CD4-positive, alpha-beta T cell treated with Interleukin-4 for 4 hours (primary cell): ENCODE data around the gene RPS6KB2.
"Not testable (repeated sequence)": the region's sequence is repeated elsewhere in the genome, so short reads cannot be mapped to it uniquely, and the experiment has no call there.

Experiments
- DNase-seq: peaks from one replicate; pipeline ENCODE4 v3.0.0-alpha.2; 2020

Gene RPS6KB2

GRCh38 chr11:67448220-67448609, 19.9 kb downstream of the RPS6KB2 start:
- no peak for DNase-seq

DNA sequence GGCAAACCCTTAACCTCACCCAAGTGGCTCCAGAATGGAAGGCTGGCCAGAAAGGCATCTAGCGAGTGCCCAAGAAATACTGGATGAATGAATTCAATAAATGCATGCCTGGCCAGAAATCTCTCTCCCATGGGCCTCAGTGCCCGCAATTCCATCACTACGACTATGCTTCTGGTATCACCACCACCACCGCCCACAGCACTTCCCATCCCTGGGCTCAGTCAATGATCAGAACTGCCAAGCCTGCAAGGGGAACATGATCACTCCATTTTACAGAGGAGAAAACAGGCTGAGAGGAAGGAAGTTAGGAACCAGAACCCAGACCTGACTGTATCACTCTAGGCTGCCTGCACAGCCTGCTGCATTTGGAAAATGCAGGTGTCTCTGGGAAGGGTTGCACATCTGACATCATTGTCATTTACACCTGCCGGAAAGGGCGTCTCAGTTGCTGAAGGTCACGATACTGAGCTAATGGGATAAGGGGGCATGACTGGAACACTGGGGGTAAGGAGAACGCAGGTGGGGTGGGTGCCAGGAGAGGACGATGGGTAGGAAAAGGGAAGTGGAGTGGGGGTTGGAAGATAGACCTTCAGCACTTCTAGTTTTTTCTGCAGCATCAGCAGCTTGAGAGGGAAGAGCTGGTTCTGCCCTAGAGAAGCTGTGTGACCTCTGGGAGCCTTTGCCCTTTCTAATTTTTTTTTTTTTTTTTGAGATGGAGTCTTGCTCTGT, 21.0 kb downstream of the RPS6KB2 start:
- DNase-seq: no peak

GRCh38 chr11:67450796-67451657, 22.7 kb downstream of the RPS6KB2 start:
- no peak for DNase-seq

DNA sequence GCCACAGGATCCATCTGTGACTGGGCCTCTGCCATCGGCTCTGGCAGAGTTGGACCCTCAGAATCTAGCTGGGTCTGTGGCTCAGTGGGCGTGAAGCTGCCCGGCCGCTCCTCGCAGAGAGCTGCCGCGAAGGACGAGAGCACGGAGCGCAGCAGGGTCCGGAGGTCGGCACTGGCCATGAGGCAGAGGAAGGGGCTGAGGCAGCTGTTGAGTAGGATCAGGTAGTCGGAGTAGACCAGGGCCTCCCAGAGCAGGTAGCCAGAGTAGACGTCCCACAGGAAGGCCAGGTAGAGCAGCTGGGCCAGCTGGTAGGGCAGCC, 23.3 kb downstream of the RPS6KB2 start:
- DNase-seq: no peak

- DNase-seq: no peak
Measured at GRCh38 chr11:67452141-67452952, 24.1 kb downstream of the RPS6KB2 start, which contains the start of gene GPR152. Gene GPR152, minus strand, starts transcription at chr11:67452729. Its CDS starts 5 bp downstream, at chr11:67452724.

DNA sequence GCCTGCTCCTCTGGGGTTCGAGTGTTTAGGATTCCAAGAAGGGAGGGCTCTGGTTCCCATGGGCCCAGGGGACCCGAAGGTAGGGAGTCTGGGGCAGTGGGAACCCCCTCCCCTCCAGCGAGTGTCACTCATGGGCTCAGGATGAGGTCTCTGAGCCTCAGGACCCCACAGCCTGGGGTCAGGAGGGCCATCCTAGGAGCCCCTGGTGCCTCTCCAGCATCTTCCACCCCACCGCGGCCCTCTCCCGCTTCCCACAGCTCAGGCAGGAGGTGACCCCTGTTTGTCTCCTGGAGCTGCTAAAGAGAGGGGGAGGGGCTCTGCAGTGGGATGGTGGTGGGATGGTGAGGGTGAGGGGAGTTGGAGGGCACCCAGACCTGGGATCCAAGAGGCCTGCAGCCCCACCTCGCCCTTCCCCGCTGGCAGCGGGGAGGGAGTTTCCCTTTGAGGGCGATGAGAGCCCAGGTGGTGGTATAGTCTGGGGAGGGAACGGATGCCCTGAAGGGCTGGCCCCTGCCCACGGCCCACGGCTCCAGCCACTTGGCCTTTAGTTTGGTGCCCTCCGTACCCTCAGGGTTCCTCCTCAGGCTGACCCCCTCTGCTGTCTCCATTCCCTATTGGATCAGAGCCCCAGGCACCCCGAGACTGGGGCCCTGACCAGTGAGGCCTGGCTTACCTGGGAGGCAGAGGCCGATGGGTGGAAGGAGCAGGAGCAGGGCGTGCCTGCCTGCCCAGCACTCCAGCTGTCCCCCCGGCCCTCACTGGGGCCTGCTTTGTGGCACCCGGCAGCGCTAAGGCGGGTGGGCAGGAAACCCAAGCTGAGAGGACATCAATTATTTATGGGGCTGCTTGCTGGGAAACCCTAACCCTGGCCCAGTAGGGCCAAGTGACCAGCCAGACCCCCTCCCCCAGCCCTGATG, 25.8 kb downstream of the RPS6KB2 start:
- DNase-seq: no peak

GRCh38 chr11:67455054-67455453, 26.8 kb downstream of the RPS6KB2 start, which contains the start of gene CABP4:
Gene CABP4, plus strand, starts transcription at chr11:67455354. Its CDS starts 70 bp downstream, at chr11:67455424.
- DNase-seq: no peak

DNA sequence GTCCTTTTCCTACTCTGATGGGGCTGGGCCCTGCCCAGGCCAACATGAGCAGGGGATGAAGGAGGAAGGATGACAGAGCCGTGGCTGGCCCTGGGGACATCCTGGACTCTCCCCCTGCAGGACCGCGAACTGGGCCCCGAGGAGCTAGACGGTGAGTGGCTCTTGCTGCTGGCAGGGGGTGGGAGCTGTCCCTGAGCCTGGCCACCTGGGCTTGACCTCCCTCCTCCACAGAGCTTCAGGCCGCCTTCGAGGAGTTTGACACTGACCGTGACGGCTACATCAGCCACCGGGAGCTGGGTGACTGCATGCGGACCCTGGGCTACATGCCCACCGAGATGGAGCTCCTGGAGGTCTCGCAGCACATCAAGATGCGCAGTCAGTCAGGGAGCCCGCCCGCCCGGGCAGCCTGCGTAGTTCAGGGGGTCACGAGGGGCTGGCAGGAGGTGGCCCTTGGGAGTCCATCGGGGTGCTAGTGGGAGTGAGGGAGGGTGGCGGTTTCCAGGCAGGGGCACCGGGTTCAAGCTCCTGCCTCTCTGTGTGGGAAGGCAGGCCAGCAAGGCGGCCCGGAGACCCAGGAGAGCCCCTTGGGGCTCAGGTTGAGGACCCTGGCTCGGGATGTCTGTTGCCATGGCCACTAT, 27.9 kb downstream of the RPS6KB2 start:
- DNase-seq: no peak

DNA sequence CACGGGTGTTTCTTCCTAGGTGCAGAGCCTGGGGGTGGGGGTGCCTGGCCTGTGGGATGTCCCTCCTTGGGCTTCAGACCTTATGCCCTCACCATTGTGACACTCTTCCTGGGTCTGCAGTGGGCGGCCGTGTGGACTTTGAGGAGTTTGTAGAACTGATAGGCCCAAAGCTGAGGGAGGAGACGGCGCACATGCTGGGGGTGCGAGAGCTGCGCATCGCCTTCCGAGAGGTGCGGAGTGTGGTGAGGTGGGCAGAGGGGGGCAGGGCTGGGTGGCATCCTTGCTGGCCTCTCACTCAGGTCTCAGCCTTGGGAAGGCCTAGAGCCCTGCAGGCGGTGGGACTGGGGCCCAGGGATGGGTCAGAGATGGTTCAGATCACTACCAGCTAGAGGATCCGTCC, 29.2 kb downstream of the RPS6KB2 start:
- no peak for DNase-seq

GRCh38 chr11:67458266-67458665, 30.0 kb downstream of the RPS6KB2 start:
- DNase-seq: no peak

DNA sequence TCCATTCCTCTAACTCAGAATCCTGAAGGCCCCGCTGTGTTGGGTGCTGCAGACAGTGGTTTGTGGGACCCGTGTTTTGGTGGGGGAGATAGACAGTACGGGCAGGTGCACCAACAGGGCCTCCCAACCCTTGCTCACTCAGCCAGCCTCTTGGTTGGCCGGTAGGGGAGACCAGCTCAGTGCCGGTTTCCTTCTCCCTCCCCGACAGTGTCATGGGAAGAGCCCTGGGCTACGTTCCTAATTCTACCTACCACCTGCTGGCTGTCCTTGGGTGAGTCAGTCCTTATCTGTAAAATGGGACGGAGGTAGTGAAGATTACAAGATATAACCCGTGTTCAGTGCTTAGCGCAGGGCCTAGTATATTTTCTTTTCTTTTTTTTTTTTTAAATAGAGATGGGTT, 34.9 kb downstream of the RPS6KB2 start:
- DNase-seq: no peak

DNA sequence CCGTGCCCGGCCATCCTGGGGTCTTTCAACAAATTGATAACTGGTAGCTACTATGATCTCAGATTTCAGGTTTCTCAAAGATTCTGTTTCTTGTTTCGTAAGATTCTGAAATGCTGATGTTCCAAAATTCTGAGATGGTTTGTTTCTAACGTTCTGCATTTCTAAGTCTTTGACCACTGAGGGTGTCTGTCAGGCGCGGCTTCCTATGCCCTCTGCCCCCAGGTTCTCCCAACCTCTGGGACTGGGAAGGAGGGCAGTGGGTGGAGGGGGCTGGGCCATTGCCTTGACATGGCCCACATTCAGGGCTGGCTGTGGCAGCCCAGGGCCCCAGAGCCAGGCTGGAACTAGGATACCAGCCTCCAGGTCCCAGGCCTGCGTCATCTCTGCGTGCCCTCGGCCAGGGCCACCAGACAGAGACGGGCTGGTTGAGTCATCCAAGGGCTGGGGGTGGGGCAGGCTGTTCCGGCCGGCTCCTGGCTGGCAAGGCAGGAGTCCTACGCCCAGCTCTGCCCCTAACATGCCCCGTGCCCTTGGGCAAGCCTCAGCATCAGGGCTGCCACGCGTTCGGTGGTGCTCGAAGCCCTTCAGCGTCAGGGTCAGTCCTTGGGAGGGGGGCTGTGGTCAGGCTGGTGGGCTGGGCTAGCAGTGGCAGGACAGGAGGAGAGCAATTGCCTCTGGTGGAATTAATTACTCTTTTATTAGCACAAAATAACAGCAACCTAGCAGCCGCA, 35.6 kb downstream of the RPS6KB2 start:
- no peak for DNase-seq

DNA sequence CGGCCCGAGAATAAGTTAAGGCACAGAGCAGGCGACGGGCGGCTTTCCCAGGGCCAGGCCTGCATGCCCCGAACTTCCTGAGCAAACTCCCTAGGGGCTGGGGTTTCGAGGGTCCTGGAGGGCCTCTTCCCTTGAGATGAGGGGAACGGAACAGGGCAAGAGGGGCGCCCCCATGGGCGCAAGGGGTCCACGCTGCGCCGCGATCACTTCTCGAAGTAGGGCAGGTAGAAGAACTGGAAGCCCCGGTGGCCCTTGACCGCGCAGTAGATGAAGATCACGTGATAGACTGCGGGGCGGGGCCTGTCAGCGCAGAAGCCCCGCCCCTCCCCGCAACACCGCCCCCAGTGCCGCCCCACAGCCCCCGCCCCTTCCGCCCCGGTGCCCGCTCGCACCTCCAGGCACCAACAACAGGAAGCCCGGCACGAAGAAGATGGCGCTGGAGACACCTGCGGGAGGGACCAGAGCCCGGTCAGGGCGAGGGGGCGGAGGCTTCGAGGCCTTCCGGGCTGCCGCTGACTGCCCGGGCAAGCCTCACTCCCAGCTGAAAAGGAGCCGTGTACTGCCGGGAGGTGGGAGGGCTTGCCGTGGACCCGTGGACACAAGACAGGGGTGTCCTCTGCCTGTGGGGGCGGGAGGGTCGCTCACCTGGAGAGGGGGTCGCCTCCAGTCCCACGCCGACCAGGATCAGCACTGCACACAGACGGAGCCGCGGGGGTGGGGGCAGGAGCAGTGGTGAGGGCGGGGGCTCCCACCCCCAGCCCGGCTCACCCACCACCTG, 36.3 kb downstream of the RPS6KB2 start:
- DNase-seq: peak; percentile 93

DNA sequence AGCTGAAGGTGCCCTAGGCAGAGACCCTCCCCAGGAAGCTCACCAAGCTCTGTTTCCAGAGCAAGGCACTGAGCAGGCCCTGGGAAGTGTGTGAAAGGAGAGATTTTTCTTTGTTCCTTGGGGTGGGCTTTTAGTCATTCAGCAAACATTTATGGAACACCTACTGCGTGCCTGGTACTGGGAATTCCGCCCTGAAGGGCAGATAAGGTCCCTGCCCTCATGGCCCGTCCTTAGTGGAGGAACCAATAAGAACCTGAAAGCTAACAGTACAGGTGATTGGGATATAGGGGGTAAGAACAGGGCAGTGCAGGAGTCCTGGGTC, 36.9 kb downstream of the RPS6KB2 start:
- DNase-seq: no peak

- DNase-seq: not testable (repeated sequence)
Measured at GRCh38 chr11:67465530-67465929, 37.2 kb downstream of the RPS6KB2 start.

DNA sequence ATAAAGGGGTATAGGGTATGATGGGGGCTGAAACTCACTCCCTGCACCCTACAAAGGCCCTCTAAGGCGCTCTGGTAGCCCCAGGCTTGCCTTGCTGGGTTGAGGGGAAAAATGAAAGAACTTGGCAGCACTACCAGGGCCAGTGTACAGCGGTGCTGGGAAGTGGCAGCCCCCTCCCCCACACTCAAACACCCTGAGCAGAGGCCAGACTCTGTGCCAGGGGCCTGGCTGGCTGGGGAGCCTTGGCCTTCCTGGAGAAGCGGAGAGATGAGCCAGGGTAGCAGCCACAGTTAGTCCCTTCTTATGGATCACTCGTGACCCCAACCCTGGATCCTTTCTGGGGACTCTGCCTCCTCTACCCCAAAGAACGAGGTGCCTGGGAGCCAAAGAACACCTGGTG, 38.1 kb downstream of the RPS6KB2 start:
- DNase-seq: no peak

GRCh38 chr11:67466962-67467771, 38.9 kb downstream of the RPS6KB2 start:
- DNase-seq: no peak

DNA sequence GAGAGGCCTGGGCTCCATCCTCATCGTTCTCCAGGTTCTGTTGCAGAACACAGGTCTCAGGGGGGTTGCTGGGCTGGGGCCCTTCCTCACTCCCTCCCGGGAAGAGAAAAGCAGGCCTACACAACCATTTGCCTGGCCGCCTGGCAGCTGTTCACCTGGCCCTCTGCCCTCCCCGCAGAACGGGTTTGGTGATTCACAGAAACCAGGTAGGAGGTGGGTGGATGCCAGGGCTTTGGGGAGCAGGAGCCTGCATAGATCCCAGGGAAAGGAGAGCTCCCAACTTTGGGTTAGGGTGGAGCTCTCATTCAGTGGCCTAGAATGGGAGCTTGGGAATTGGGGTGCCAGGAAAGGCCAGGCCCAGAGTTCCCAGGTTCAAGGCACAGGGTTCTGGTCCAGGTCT, 39.8 kb downstream of the RPS6KB2 start:
- DNase-seq: no peak

- DNase-seq: no peak
Measured at GRCh38 chr11:67468456-67468758, 40.1 kb downstream of the RPS6KB2 start.
